ENCODE data around the gene RBM24. TPM values are rescaled to one million over a fixed set of nuclear protein-coding genes. Genes with fewer than 3 reads are reported as not detected.

Gene RBM24
- total and polyA plus RNA-seq, 2 donors (not counting 3 experiments of a cell fraction or from before 2014, with no cell fraction given), result 6.6 to 6.7 TPM

DNA sequence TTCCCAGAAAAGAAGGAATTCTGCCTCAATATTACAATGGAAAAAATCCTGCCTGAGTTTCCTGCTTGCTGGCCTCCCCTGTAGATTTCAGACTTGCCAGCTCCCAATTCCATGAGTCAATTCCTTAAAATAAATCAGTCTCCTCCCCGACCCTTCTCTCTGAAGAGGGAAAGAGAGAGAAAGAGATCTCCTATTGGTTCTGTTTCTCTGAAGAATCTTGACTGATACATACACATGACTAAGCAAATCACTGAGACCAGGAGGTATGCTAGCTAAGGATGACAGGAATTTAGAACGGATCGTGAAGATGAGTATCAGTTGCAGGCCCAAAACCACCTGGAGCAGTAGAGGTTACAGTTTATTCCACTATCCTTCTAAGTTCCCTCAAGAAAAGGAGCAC is 11.3 kb upstream of the RBM24 start:
- Histone ChIP-seq H3K36me3 (ENCODE audit: control insufficient read depth in 2 of 2, extremely low read depth in 1 of 2, insufficient read depth in 2 of 2, low read length in 2 of 2) (no peaks in the 10 kb centered on the region), H3K9me3 (replicated peaks; ENCODE audit: control insufficient read depth, insufficient read depth, low read length) (no peaks in the 10 kb centered on the region), H3K9ac (replicated peaks; ENCODE audit: extremely low read depth, insufficient read depth, low read length) (no peak overlapping the region), H3K27me3 (ENCODE audit: control insufficient read depth in 2 of 2, insufficient read depth in 2 of 2, low read length in 2 of 2) (peaks cover 0 to 8% of the 10 kb centered on the region in 2 experiments), H3K79me2 (ENCODE audit: control insufficient read depth, insufficient read depth, low read length) (no peaks in the 10 kb centered on the region), H4K20me1 (replicated peaks; ENCODE audit: control insufficient read depth, extremely low read depth, insufficient read depth, low read length) (no peaks in the 10 kb centered on the region), H3K9me1 (replicated peaks; ENCODE audit: control insufficient read depth, extremely low read depth, insufficient read depth, low read length) (no peaks in the 10 kb centered on the region), H3K27ac (ENCODE audit: insufficient read depth, low read depth, low read length) (no peak overlapping the region), H2AFZ (ENCODE audit: low read depth, low read length) (no peak overlapping the region), H3K4me3 (replicated peaks in 1 of 3; ENCODE audit: insufficient read depth in 1 of 3, low read depth in 1 of 3, low read length in 3 of 3) (no peak overlapping the region), H3K4me1 (ENCODE audit: control insufficient read depth, extremely low read depth, insufficient read depth, low read length) (no peaks in the 10 kb centered on the region), H3K4me2 (ENCODE audit: insufficient read depth, low read length) (no peak overlapping the region)
- no TSS peak for BruUV-seq (replicated peaks)
- dilution Hi-C loops (cut with MboI; ENCODE audit: extremely low pct_ligation_motif_present, low sequenced_read_pairs), result no loop called here
- no peak for DNase-seq (ENCODE audit: low read depth, low spot score)
- intact Hi-C loops (cut with micrococcal nuclease), result no loop called here
- no peak for FAIRE-seq
- POLR2A ChIA-PET, result no interaction called here
- TF ChIP-seq GATA2 (IDR thresholded peaks at IDR 0.05; ENCODE audit: insufficient read depth, insufficient read length, low read depth, low read length) (no peak), POLR2AphosphoS5 (IDR thresholded peaks at IDR 0.05; ENCODE audit: insufficient read depth, low read depth, low read length) (no peak), JUN (IDR thresholded peaks at IDR 0.05; ENCODE audit: borderline replicate concordance, insufficient read depth, insufficient read length, low read depth) (no peak), MYC (IDR thresholded peaks at IDR 0.05; ENCODE audit: low read depth, low read length) (no peak), FOS (IDR thresholded peaks at IDR 0.05; ENCODE audit: borderline replicate concordance, insufficient read depth, low read length) (no peak), POLR2A (IDR thresholded peaks at IDR 0.05; ENCODE audit: low read depth, low read length) (no peak), EZH2 (IDR thresholded peaks at IDR 0.05; ENCODE audit: borderline replicate concordance, low read depth, low read length, severe bottlenecking) (no peak)
- TF ChIP-seq, protein P1, sequence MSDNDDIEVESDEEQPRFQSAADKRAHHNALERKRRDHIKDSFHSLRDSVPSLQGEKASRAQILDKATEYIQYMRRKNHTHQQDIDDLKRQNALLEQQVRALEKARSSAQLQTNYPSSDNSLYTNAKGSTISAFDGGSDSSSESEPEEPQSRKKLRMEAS (IDR thresholded peaks at IDR 0.05; ENCODE audit: insufficient read depth, insufficient read length), result no peak
- TF ChIP-seq, protein P2, sequence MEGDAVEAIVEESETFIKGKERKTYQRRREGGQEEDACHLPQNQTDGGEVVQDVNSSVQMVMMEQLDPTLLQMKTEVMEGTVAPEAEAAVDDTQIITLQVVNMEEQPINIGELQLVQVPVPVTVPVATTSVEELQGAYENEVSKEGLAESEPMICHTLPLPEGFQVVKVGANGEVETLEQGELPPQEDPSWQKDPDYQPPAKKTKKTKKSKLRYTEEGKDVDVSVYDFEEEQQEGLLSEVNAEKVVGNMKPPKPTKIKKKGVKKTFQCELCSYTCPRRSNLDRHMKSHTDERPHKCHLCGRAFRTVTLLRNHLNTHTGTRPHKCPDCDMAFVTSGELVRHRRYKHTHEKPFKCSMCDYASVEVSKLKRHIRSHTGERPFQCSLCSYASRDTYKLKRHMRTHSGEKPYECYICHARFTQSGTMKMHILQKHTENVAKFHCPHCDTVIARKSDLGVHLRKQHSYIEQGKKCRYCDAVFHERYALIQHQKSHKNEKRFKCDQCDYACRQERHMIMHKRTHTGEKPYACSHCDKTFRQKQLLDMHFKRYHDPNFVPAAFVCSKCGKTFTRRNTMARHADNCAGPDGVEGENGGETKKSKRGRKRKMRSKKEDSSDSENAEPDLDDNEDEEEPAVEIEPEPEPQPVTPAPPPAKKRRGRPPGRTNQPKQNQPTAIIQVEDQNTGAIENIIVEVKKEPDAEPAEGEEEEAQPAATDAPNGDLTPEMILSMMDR (IDR thresholded peaks at IDR 0.05; ENCODE audit: extremely low read depth in 1 of 2, insufficient read depth in 1 of 2, low read depth in 1 of 2, low read length in 2 of 2), result no peak
- CTCF ChIA-PET, result interaction anchor here (0.7 to 1.7 kb wide), 3 partner anchors 11 to 228 kb away, joined by 3 to 4 read pairs (median 3); partner anchors contain the start of gene RBM24

Data from endothelial cell of umbilical vein (primary cell).